ENCODE data around the gene PAX5. TPM values are rescaled to one million over a fixed set of nuclear protein-coding genes. Genes with fewer than 3 reads are reported as not detected.

Gene PAX5
- total RNA-seq, 4 donors from 2014 or later = not detected

GRCh38 chr9:36832164-36832795 is 201.8 kb downstream of the PAX5 start:
- no peak for DNase-seq (ENCODE audit: low spot score in 2 of 2)
- Histone ChIP-seq H3K9me3 (no peaks in the 10 kb centered on the region), H3K4me3 (no peak overlapping the region), H3K36me3 (no peaks in the 10 kb centered on the region), H3K27ac (no peak overlapping the region), H3K27me3 (no peaks in the 10 kb centered on the region), H3K4me1 (no peaks in the 10 kb centered on the region)
- TF ChIP-seq POLR2A (IDR thresholded peaks at IDR 0.05) = no peak
- no peak for TF ChIP-seq CTCF (IDR thresholded peaks at IDR 0.05)
- no peak for TF ChIP-seq EP300 (IDR thresholded peaks at IDR 0.05)
- 46 to 58% methylated on average over 16 of the region's 16 CpGs for WGBS, 2 donors

DNA sequence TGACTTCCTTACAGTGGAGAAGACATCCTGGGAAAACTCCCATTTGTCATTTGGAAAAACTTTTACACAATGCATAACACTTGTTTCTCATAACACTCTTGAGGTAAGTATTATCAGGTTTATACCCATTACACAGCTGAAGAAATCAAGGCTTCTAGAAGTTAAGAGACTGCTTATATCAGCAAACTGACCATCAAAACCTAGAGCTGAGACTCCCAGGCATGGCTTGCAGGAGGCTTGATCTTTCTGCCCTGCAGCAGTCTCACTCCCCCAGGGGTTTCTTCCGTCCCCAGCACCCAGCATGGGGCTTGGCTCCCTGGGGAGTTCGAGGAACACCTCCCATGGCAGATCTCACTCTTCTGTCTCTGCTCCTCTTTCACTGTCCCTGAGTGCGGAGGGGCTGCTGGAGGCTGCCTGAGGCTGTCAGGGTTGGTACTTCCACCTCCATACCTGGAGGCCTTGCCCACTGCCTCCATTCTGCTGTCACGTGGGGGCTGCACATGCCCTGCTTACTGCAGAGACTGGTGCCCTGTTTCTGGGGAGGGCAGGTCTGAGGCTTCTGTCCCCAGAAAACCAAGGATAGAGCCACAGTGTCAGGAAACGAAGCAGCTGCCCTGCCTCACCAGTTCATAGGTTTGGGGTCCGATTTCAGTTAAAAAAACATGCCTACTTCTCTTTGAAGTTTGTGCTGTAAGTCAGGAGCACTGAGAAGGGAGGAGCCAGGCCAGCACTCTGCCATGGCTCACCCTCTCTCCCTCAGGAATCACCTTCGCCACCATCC is 202.5 kb downstream of the PAX5 start:
- 38 to 65% methylated on average over 7 of the region's 7 CpGs for WGBS, 2 donors
- no peak overlapping the region for H3K4me3 ChIP-seq
- peaks cover 0 to 2% of the 10 kb centered on the region in 2 donors for H3K27me3 ChIP-seq
- DNase-seq (ENCODE audit: low spot score in 2 of 2) = no peak
- no peak for TF ChIP-seq POLR2A (IDR thresholded peaks at IDR 0.05)
- no peak for TF ChIP-seq CTCF (IDR thresholded peaks at IDR 0.05)
- TF ChIP-seq EP300 (IDR thresholded peaks at IDR 0.05) = no peak
- H3K27ac ChIP-seq = no peak overlapping the region
- no peaks in the 10 kb centered on the region for H3K9me3 ChIP-seq
- no peaks in the 10 kb centered on the region for H3K36me3 ChIP-seq
- no peaks in the 10 kb centered on the region for H3K4me1 ChIP-seq

DNA sequence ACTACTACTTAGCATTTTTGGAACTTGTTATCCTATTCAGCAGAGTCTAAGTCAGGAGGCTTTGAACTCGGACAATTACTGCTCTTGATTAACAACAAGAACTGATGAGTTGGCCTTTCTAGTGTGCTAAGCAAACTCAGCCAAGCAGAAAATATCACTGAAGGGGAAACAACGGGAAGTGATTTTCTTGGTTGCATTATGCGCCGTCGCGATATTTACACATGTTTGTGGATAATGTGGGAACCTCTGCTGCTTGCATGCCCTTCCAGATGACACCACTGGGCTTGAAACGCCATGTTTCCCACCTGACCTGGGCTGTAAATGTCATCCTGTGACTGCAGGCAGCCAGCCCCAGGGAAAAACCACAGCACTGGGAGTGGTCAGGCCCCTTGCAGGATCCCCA is 205.5 kb downstream of the PAX5 start:
- peaks cover 0 to 6% of the 10 kb centered on the region in 2 donors for H3K27me3 ChIP-seq
- no peak for DNase-seq (ENCODE audit: low spot score in 2 of 2)
- H3K9me3 ChIP-seq = no peaks in the 10 kb centered on the region
- H3K27ac ChIP-seq = no peak overlapping the region
- no peak overlapping the region for H3K4me3 ChIP-seq
- H3K4me1 ChIP-seq = no peaks in the 10 kb centered on the region
- TF ChIP-seq POLR2A (IDR thresholded peaks at IDR 0.05) (no peak), CTCF (IDR thresholded peaks at IDR 0.05) (no peak), EP300 (IDR thresholded peaks at IDR 0.05) (no peak)
- H3K36me3 ChIP-seq = no peaks in the 10 kb centered on the region
- WGBS, 2 donors = 80% methylated on average over 7 of the region's 7 CpGs

GRCh38 chr9:36827593-36827992 is 206.5 kb downstream of the PAX5 start:
- peaks cover 0 to 6% of the 10 kb centered on the region in 2 donors for H3K27me3 ChIP-seq

More at GRCh38 chr9:36827593-36827992, 206.5 kb downstream of the PAX5 start:
- Histone ChIP-seq H3K4me1 (no peaks in the 10 kb centered on the region), H3K9me3 (no peaks in the 10 kb centered on the region), H3K27ac (no peak overlapping the region), H3K4me3 (no peak overlapping the region), H3K36me3 (no peaks in the 10 kb centered on the region)
- TF ChIP-seq CTCF (IDR thresholded peaks at IDR 0.05) (no peak), EP300 (IDR thresholded peaks at IDR 0.05) (no peak), POLR2A (IDR thresholded peaks at IDR 0.05) (no peak)
- no peak for DNase-seq (ENCODE audit: low spot score in 2 of 2)
- 56 to 59% methylated on average over 5 of the region's 5 CpGs for WGBS, 2 donors
